Fibroblast of upper back skin (primary cell): ENCODE data around the gene SMOC1.

Experiments
- DNase-seq: peaks from one replicate; pipeline ENCODE4 v3.0.0-alpha.2; 2013

Gene SMOC1

DNA sequence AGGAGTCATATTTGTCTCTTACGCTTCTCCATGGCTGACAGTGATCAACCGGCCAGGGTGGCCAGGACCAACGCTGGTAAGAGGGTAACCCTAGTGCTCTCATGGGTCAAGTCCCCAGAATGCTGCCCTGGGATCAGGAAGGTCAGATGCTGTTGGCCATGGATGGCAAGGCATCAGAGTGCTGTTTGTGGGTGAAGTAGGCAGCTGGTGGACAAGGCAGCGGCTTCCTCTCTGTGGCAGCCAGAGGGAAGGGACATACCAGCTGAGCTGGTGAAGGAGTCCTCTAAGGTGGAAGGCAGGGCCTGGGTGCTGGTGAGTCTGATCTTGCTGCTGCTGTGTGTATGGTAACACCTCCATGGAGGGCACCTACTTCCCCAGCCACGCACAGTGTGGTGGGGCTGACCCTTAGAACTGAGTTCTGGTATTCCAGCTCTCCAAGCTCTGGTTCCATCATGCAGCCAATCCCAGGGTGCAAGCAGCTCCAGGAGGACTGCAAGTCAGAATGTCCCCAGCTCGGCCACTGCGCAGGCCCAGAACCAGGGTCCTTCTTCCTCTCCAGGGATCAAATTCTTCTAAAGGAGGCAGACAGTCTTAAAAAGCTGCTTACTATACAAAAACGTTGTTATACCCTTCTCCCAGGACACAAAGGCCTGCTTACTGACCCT is 13.4 kb upstream of the SMOC1 start:
- no peak for DNase-seq

DNA sequence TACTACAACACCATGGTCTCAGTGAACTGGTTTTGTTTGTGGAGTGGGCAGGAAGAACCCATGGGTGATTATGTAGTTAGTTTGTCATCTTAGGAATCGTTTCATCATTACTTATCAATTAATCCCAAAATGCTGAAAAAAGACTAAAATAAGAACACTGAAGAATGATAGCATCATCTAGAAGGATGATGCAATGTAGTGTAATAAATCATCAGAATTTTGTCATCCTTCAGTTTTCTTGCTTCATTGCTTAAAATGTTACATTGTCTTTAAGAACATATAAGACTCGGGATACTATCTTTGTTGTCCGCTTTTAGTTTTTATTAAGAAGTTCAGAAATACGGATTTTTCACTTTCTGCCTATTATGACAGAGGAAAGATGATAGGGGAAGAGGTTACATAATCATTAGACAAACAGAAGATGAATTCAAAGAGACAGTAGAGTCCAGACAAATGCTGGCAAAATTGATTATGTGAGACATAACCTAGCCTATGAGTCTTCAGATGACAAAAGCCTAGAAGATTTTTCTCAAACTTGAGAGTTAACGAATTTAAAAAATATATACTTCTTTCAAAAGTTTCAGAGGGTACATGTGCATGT is 10.8 kb upstream of the SMOC1 start:
- no peak for DNase-seq

DNA sequence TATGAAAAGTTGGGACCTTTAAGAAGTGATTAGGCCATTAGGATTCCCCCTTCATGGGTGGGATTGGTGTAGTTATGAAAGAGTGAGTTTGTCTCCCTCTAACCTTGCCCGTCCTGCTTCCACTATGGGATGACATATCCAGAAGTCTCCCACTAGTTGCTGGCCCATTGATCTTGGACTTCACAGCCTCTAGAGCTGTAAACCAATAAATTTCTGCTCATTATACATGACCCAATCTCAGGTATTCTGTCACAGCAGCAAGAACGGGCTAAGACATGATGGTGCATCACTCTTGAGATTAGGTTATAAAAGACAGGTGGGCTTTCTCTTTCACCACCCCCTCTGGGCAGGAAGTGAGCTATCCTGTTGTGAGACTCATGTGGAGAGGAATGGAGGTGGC is 8.6 kb upstream of the SMOC1 start:
- no peak for DNase-seq

DNA sequence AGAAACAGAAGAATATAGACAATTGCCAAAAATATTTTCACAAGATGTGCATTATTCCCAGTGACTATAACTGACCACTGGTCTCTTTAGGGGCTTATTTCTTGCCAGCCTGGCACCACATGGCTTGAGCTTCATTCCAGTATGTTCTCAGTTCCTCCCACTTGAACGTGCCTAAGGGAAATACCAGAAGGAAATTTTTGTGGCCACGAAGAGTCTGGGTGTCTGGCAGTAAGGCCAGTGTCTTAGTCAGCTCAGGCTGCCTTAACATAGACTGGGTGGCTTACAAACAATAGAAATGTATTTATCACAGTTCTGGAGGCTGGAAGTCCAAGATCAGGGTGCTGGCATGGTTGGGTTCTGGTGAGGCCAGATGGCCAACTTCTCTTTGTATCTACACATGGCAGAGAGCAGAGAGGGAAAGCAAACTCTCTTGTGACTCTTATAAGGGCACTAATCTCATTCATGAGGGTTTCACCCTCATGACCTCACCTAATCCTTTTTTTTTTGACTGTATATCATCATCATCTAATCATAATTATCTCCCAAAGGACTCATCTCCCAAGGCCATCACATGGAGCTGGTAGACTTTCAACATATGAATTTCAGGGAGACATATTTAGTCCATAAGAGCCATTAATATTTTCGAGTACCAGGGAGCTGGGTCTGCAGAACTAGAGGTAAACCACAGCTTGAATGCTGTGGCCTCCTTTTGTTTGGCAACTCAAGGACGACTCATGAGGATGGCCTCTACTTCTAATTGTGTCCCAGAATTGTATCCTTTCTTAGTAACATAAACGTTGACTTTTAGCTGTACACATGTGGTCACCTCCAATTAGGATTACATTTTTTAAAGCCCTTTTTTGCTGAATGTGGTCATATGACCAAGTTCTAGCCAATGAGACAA is 5.1 kb upstream of the SMOC1 start:
- DNase-seq, result peak; percentile 9

DNA sequence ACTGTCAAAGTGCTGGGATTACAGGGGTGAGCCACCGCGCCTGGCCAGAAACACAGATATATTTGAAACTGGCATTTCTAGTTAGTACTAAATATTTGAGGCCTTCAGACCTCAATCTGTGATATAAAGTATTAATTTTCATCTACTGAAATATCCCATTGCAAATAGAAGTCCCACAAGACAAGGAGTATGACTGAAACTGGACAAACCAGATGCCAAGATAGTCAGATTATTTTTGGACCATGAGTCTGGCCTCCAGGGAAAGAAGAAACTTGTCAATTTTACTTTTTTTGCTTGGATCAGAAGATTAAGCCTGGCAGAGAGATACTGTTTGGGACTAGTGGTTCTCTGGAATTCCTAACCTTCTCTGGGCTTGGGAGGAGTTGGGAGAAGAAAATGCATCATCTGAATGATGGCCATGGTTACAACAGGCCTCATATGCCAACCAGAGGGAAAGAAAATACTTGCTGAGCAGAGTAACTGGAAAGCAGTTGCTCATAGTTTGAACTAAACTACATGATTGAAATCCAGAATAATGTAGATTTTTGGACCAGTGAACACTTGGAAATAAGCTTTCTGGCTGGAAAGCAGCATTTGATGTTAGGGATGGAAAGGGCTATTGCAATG is 2.9 kb upstream of the SMOC1 start:
- DNase-seq, result no peak

DNA sequence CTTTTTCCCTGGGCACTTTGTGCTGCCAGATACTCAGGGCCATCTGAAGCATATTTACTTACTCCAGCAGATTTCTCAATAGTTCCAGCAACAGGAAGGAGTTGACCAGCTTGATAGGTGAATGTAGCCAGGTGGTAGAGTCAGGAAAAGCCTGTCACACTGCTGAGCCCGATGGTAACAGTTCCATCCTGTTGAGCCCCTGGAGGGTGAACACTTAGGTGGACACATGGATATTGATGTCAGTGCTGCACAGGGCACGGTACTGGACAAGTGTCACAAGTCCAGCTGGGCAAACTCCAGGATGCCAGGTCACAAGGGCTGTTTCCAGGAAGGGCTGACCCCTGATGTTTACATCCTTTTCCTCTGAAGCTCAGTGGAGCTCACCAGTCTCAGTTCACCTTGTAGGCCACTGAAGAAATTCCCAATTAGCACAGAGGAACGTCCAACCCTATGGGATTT is 2.3 kb upstream of the SMOC1 start:
- no peak for DNase-seq

DNA sequence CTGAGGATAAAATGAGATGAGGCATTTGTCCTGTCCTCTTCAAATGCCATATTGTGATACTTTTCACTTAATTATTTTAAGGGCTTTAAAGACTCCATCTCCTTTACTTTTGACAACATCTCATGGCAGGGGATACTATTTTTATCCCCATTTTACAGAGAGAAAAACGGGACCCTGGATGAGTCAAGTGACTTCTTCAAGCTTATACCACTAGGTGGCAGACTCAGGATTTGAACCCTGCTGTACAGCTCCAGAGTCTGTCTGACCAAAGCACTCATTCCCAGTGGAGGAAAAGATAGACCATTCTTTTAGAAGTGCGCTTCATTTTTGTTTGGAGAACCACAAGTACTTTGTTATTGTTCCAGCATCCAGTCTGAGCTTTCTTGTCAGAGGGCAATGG is 1.7 kb upstream of the SMOC1 start:
- peak; percentile 2 for DNase-seq

DNA sequence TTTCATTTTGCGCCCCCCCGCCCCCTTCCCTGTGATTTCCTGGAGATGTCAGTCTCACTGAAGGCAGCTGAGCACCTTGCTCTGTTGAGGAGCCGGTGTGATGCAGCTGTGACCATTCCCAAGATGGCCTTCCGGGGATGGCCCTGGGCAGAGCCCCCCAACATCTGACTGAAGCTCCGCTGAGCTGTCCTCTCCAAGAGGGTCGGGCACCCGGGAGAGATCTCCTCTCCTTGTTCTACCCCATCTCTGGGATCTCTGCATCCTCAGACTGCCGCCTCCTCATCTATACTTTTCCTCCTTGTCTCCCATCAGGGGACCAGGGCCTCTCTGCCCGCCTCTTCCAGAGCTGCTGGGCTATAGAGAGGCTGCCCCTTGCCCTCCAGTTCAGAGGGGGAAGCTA is 965 bp upstream of the SMOC1 start:
- DNase-seq, result no peak

DNA sequence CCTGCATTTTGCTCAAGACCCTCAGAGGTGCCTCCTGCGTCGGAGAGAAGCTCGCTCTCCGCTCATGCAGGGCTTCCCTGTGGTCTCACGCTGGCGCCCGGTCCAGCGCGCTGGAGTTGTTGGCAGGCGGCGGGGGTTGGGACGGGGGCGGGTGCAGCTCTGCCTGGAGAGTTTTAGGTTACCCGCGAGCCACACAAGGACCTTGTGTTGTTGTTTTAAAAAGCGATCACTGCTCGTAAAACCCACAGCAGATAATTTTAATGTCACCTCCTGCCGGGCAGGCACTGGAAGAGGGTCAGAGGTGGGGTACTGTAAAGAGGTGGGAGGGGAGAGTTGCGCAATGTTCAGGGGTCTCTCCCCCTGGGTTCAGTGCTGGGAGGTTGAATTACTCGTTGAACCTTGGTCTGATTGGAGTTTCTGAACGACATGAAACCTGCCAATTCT is 850 bp downstream of the SMOC1 start:
- no peak for DNase-seq

DNA sequence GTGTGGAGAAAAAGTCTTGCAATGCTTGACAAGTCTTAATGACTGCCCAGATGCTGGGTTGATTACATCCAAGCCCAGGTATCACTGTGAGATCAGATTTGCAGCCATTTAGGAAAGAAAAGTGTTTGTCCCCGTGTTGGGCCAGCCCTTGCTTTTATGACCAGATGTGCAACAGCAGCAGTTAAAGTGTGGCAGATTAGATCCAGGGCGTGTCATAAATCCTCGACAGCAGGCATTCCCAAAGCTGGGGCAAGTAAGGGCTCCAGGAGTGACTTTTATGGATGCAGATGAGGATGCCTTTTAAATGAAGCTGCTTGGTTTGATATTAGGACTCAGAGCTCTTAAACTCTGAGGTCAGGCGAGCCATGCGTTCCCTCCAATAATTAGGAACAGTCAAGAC is 1.7 kb downstream of the SMOC1 start:
- no peak for DNase-seq

DNA sequence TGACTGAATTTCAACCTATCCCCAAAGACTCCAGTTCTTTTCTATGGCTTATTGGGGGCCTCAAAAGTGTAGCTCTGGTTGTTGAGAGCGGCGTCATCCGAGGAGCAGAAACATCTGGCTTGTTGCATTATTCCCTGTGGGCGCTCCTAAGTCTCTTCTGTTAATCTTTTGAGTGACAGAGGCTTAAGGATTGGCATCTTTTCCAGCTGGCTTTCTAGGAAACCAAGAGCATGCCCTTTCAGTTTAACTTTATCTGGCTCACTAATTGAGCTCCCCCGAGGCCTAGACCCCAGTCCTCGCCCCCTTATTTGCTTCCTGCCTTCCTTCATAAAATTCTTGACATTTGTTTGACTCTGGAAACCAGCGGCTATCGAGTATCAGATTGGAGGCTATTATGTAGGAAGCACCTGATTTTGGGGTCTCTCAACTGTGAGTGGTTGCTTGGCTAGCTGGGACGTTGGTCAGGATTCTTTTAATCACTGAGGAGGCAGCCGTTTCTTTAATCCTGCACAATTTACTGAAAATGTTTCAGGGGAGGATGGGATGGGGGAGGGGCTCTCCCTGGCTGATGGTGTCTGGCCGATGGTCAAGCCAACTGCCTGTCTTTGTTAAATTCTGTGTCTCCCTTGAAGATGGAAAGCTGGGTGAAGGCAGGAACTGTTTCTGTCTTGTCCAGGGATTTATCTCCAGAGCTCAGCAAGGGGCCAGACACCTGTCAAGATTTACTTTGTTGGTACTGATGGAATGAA is 3.1 kb downstream of the SMOC1 start:
- DNase-seq, result no peak

DNA sequence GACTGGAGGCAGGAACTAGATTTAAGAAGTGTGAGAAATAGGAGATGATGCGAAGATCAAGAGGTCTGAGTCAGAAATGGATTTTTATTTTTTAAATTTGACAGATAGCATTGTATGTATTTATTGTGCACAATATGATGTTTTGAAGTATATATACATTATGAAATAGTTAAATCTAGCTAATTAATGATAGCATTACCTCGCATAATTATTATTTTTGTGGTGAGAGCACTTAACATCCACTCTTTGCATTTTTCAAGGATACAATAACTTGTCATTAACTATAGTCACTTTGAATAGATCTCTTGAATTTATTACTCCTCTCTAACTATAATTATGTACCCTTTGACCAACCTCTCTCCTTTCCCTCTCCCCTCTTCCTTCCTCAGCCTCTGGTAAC is 3.7 kb downstream of the SMOC1 start:
- DNase-seq, result no peak

DNA sequence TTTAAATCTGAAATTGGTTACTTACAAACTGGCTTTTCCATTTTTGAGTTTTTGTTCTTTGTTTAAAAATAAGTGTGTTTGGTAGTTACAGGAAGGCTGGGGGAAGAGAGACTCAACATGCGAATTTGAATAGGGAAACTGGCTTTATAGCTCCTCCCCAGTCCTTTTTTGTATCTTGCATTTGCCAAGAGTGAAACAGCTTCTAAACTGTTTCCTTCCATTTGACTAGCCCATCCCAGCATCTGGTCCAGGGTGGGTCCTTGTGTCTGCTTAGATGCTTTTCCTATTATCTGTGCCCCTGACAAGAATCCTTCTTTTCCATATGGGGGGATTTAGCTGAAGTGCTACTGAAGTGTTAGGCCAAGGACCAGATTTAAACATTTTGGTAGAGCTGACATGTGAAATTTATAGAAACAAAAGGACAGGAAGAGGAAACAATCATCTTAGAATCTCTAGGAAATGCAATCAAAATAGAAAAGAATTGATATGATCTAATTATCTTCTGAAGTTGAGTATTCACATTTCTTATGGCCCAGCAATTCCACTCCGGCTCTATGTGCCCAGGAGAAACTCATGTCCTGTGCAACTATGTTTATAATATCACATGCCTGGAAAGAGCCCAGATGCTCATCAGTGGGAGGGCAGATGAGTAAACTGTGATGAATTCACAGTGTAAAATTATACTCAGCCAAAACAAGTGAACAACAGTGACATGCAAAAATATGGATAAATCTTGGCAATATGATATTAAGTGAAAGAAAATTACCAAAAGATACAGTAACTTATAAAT is 7.4 kb downstream of the SMOC1 start:
- DNase-seq, result peak; percentile 5

DNA sequence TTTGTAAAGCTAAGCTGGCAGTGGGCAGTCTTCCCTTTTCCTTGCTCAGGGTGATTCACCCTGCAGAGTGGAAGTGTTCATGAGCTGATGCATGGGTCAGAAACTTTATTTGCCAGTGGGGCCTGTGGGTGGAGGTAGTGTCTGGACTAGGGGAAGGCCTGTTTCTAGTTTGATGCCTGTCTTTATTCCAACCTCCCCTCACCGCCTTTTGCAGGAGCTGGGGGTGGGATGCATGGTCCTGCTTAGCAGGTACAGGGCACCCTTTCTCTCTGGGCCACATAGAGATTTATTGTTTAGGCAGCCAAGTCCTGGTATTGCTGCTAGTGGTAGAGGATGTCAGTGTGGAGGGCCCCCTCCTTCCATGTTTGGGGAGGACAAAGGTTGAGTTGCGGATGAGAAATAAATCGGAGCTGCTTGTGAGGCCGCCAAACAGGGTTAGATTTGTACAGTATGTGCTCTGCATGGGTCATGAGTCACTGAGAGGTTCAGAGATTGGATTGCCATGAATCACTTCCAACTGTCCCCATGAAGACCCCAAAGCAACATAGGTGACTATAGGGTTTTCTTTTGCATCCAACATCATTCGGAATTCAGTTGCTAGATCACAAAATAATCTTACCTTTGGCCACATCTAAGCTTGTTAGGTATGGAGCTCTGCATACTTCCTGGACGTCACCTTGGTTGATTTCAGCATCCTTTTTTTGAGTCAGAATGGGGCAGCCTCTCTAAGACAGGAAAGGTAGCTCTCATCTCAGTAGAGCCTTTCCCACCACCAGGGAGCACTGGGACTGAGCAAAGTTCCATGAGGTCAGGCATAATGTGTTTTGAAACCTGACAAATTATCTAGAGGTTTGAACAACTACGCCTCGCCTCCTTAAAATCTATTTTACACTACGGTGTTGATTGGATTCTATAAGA is 8.8 kb downstream of the SMOC1 start:
- no peak for DNase-seq

DNA sequence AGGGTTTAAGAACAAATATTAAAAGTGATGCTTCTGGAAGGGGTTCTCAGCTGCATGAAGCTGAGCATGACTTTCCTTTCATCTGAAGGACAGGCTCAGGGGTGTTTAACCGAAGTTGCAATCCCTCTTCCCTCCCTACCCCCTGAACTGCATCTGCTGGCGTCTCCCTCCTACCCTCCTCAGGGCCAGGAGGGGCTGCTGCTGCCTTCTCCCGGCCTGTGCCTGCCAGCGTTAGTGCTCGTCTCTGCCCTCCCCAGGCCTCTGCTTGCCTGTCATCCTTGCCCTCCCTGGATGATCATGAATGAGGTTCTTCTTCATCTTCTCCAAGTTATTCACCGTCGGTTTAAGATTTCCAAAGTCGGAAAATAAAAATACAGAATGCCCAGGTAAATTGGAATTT is 12.2 kb downstream of the SMOC1 start:
- no peak for DNase-seq

DNA sequence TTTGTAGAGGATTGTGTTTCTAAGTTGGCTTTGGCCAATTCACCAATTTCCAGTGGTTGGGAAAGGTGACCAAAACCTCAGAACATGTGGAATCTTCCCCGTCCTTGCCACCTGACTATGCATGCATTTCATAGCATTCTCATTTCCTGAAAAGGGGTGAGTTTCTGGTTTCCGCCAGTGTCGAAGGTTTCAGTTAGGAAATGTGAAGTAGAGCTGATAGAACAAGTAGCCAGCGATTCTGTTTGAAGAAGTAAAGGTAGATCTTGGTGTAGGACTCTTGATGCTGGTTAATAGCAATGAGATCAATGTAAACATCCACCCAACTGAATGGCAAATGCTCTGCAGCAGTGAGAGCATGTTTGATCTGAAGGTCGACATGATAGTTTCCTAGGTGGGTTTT is 15.9 kb downstream of the SMOC1 start:
- DNase-seq, result no peak

DNA sequence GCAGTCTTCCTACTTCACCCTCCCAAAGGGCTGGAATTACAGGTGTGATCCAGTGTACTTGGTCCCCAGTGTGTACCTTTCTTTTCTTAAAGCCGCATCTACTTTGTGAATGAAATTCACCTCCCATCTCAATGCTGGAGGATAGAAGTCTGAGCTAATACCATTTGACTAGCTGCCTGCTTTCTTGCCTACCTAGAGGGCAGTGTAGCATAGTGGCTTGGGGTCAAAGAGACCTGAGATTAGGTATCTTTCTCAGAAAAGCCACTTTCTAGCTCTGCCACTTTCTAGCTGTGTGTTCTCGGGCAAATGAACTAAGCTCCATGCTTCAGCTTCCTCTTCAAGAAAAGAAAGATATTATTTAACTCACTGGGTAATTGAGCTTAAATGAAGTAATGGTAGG is 16.9 kb downstream of the SMOC1 start:
- DNase-seq, result no peak

DNA sequence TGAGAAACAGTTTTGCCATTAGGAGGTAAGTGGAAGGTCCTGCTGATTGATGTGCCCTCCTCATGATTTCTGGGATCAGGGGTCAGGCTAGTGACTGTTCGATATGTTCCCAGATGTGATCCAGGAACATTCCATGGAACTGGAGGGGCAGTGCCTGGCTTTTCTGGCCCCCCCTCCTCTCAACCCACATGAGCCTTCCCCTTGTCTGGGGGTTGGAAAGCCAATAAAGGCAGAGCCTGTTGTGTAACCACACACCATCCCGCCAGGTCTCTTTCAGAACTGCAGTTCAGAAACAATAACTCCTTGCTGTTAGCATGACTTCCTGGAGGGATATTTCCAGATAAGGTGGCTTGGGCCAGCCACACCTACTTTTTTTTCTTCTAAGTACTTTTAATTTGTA is 17.8 kb downstream of the SMOC1 start:
- no peak for DNase-seq

DNA sequence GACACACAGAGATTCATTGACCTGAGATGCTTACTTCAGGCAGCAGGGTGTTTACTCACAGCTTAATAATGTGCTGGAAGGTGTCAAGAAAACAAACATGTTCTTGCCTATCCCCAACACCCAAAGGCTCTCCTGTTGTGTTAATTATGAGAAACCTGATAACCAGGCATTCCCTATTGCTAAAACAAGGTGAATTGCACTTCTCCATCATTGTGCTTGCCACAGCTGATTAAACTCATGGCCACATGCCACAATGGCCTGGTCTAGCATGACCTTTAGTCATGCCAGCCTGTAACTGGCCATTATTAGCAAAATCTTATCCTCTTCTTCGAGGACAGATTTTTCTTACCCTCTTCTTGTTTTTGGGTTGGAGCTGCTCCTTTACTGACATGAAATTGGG is 21.4 kb downstream of the SMOC1 start:
- DNase-seq, result no peak

DNA sequence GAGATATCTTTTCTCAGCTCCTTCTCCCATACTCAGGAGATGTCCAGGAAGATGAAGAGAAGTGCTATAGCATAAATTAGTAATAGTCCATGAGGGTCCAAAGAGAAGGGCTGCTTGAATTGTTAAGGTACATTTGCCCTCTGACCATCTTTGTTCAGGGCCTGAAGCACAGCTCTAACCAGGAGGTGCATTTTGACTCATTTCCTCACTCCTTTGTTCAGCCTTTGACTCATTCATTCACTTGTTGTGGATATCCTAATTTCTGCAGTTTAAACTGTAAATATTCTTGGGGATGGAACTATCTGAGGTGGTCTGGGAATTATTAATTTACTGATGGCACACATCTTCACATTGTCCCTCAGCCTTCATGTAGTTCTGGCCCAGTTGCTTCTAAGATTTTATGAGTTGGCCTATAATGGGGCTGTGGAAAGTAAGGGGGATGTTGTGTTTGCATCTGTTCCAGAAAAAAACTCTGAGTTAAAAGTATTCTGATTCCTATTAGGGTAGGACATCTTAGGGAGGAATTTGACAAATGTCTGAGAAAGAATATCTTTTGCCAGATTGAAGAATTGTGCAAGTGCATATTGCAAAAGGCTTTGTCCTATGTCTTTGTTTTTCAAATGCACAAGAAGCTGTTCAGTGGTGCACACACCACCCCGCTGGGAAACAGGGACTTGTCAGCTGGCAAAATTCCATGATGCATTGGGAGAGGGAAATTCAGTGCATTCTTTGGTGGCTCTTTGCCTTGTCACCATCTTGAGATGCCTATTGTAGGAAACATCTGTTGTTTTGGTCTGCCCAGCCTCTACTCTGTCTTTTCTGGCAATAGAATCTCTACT is 22.1 kb downstream of the SMOC1 start:
- DNase-seq, result no peak
